Thyroid gland (tissue), 4 donors: Measurements from ENCODE around the gene SFR1. TPM values are rescaled to one million over a fixed set of nuclear protein-coding genes. Genes with fewer than 3 reads are reported as not detected.

Experiments used
- DNase-seq, 2 donors: peaks; one replicate each; pipeline ENCODE4 v3.0.0-alpha.2; 2019
- H3K27ac ChIP-seq, 3 donors: fragments of 200-600 bp; sonication (generic); 1 replicate in 2 of 3; 2 replicates in 1 of 3; pipeline ENCODE4 v1.5.1; 2016 to 2019; ENCODE audit warnings: mild to moderate bottlenecking in 1 of 3, moderate library complexity in 1 of 3
- H3K27me3 ChIP-seq: fragments of 200-600 bp; sonication (generic); one replicate; pipeline ENCODE4 v1.5.1; 2019
- H3K36me3 ChIP-seq, 2 donors: fragments of 200-600 bp; sonication (generic); one replicate each; pipeline ENCODE4 v1.5.1; 2016 to 2019
- H3K4me1 ChIP-seq, 2 donors: fragments of 200-600 bp; sonication (generic); one replicate each; pipeline ENCODE4 v1.5.1; 2017 to 2019
- H3K4me3 ChIP-seq, 3 donors: fragments of 200-600 bp; sonication (generic); replicated peaks in 1 of 3; 1 replicate in 2 of 3; 2 replicates in 1 of 3; pipeline ENCODE4 v1.5.1; 2016; ENCODE audit warnings: mild to moderate bottlenecking in 1 of 3
- H3K9me3 ChIP-seq: fragments of 200-600 bp; sonication (generic); one replicate; pipeline ENCODE4 v1.5.1; 2017
- POLR2A ChIP-seq, 2 donors: fragments of 450-650 bp; IDR thresholded peaks; one replicate each; pipeline ENCODE4 v1.6.1; 2017; ENCODE audit warnings: antibody characterized with exemption in 2 of 2, mild to moderate bottlenecking in 2 of 2, moderate library complexity in 1 of 2
- WGBS, 2 donors: methylation state at CpG; one replicate each; pipeline ENCODE4 v1.1.5; 2017; 5-methylcytosine and 5-hydroxymethylcytosine counted together
- intact Hi-C: fragments of 100-400 bp; cut with DNase I; formaldehyde crosslinking; loops from one replicate; pipeline ENCODE4 v1.15.1; 2023
- total RNA-seq, 4 donors: library from RNA; depleted of rRNA; stranded (reverse); fragments of >200 nt; gene quantifications; one replicate each; pipeline ENCODE4 v1.2.3, GENCODE V29; 2016
- TF ChIP-seq, protein P1 (sequence below), 6 experiments: fragments of 200-600 bp in 3 of 6; fragments of 450-650 bp in 3 of 6; sonication (generic) in 3 of 6; IDR thresholded peaks; one replicate each; pipeline ENCODE4 v1.5.1; 2016 to 2019; ENCODE audit warnings: antibody characterized with exemption in 6 of 6, mild to moderate bottlenecking in 2 of 6, inconsistent platforms in 1 of 6, moderate library complexity in 1 of 6

Gene SFR1
- total RNA-seq, 4 donors from 2014 or later = 4.5 to 12.1 (median 5.1) TPM

DNA sequence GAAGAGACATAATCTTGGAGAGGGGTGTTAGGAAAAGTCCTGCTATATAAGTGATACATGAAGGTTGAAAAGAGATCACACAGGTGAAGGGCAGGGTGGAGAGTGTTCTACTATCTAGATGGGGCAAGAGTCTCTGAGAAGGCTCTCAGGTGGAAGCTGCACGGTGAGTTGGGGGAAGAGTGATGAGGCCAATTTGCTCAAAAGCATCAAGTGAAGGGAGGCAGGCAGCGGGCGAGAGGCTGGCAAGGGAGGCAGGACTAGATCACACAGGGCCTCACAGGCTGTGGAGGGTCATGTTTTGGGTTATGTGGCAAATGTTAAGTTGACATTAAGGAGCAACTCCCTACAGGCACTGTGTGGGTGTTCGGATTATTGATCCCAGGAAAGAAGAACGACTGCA is 33.7 kb upstream of the SFR1 start:
- Histone ChIP-seq H3K4me1 (peaks cover 20 to 30% of the 10 kb centered on the region in 2 donors), H3K36me3 (no peaks in the 10 kb centered on the region), H3K9me3 (no peaks in the 10 kb centered on the region), H3K4me3 (no peak overlapping the region), H3K27ac (no peak overlapping the region), H3K27me3 (no peaks in the 10 kb centered on the region)
- intact Hi-C loops = no loop called here
- no peak for DNase-seq
- TF ChIP-seq POLR2A (IDR thresholded peaks at IDR 0.05) = no peak
- TF ChIP-seq, protein P1, sequence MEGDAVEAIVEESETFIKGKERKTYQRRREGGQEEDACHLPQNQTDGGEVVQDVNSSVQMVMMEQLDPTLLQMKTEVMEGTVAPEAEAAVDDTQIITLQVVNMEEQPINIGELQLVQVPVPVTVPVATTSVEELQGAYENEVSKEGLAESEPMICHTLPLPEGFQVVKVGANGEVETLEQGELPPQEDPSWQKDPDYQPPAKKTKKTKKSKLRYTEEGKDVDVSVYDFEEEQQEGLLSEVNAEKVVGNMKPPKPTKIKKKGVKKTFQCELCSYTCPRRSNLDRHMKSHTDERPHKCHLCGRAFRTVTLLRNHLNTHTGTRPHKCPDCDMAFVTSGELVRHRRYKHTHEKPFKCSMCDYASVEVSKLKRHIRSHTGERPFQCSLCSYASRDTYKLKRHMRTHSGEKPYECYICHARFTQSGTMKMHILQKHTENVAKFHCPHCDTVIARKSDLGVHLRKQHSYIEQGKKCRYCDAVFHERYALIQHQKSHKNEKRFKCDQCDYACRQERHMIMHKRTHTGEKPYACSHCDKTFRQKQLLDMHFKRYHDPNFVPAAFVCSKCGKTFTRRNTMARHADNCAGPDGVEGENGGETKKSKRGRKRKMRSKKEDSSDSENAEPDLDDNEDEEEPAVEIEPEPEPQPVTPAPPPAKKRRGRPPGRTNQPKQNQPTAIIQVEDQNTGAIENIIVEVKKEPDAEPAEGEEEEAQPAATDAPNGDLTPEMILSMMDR (IDR thresholded peaks at IDR 0.05) = no peak
- 89 to 90% methylated on average over 5 of the region's 5 CpGs for WGBS, 2 donors

GRCh38 chr10:104089621-104090020 is 32.4 kb upstream of the SFR1 start:
- no peak overlapping the region for H3K27ac ChIP-seq
- no peak for DNase-seq
- no peaks in the 10 kb centered on the region for H3K9me3 ChIP-seq
- no peak for TF ChIP-seq POLR2A (IDR thresholded peaks at IDR 0.05)
- TF ChIP-seq, protein P1 (IDR thresholded peaks at IDR 0.05) = no peak
- no peaks in the 10 kb centered on the region for H3K27me3 ChIP-seq
- 83 to 89% methylated on average over 3 of the region's 3 CpGs for WGBS, 2 donors
- no peaks in the 10 kb centered on the region for H3K36me3 ChIP-seq
- H3K4me3 ChIP-seq = no peak overlapping the region
- intact Hi-C loops = no loop called here
- H3K4me1 ChIP-seq = peaks cover 12 to 16% of the 10 kb centered on the region in 2 donors

DNA sequence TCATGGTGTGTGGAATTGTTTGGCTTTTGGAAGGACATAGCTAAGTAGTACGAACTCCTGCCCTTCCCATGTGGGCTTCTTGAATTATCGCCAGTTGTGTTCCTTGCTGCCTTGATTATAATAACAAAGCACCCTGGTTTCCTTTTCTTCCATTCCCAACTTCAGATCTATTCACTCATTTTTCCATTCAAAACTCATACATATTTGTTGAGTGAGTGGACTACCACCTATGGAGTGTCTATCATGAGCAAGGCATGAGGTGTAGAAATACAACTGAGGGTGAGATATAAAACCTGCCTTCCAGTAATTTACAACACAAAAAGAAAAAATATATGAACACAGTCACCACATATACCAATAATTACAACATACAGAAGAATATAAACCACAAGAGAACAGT is 31.4 kb upstream of the SFR1 start:
- H3K4me3 ChIP-seq = no peak overlapping the region
- TF ChIP-seq, protein P1 (IDR thresholded peaks at IDR 0.05) = no peak
- no peak for TF ChIP-seq POLR2A (IDR thresholded peaks at IDR 0.05)
- DNase-seq = no peak
- intact Hi-C loops = no loop called here
- no peaks in the 10 kb centered on the region for H3K27me3 ChIP-seq
- H3K36me3 ChIP-seq = no peaks in the 10 kb centered on the region
- peaks cover 3 to 6% of the 10 kb centered on the region in 2 donors for H3K4me1 ChIP-seq
- H3K9me3 ChIP-seq = no peaks in the 10 kb centered on the region
- 65 to 80% methylated on average over 2 of the region's 2 CpGs for WGBS, 2 donors
- no peak overlapping the region for H3K27ac ChIP-seq

- H3K9me3 ChIP-seq = no peaks in the 10 kb centered on the region
- no peak overlapping the region for H3K27ac ChIP-seq
- no peak overlapping the region for H3K4me3 ChIP-seq
- no peaks in the 10 kb centered on the region for H3K4me1 ChIP-seq
- intact Hi-C loops = no loop called here
- no peaks in the 10 kb centered on the region for H3K36me3 ChIP-seq
- TF ChIP-seq POLR2A (IDR thresholded peaks at IDR 0.05) = no peak
- TF ChIP-seq, protein P1 (IDR thresholded peaks at IDR 0.05) = no peak
- no peak for DNase-seq
- H3K27me3 ChIP-seq = no peaks in the 10 kb centered on the region
Observed at GRCh38 chr10:104092749-104093148, 29.2 kb upstream of the SFR1 start.

- H3K9me3 ChIP-seq = no peaks in the 10 kb centered on the region
- WGBS, 2 donors = 82 to 89% methylated on average over 2 of the region's 2 CpGs
- no peaks in the 10 kb centered on the region for H3K36me3 ChIP-seq
- TF ChIP-seq, protein P1 (IDR thresholded peaks at IDR 0.05) = no peak
- no peak for TF ChIP-seq POLR2A (IDR thresholded peaks at IDR 0.05)
- DNase-seq = no peak
- intact Hi-C loops = no loop called here
- no peak overlapping the region for H3K27ac ChIP-seq
- H3K27me3 ChIP-seq = no peaks in the 10 kb centered on the region
- H3K4me1 ChIP-seq = peaks cover 0 to 4% of the 10 kb centered on the region in 2 donors
- no peak overlapping the region for H3K4me3 ChIP-seq
Observed at GRCh38 chr10:104096692-104097091, 25.3 kb upstream of the SFR1 start.
